ENCODE measurements around the gene CETN2. TPM values are rescaled to one million over a fixed set of nuclear protein-coding genes. Genes with fewer than 3 reads are reported as not detected.

The CETN2 gene
- total and polyA plus RNA-seq, 2 donors (not counting 3 experiments of a cell fraction or from before 2014, with no cell fraction given) = 15.4 to 28.2 TPM

GRCh38 chrX:152833378-152833777 is 2.8 kb upstream of the CETN2 start:
- no peak for TF ChIP-seq MAX (IDR thresholded peaks at IDR 0.05; ENCODE audit: insufficient read depth, insufficient read length)
- TF ChIP-seq EZH2 (IDR thresholded peaks at IDR 0.05; ENCODE audit: borderline replicate concordance, low read depth, low read length, severe bottlenecking) = no peak
- TF ChIP-seq POLR2AphosphoS5 (IDR thresholded peaks at IDR 0.05; ENCODE audit: insufficient read depth, low read depth, low read length) = no peak
- no peak for TF ChIP-seq JUN (IDR thresholded peaks at IDR 0.05; ENCODE audit: borderline replicate concordance, insufficient read depth, insufficient read length, low read depth)
- no peak for TF ChIP-seq MYC (IDR thresholded peaks at IDR 0.05; ENCODE audit: low read depth, low read length)
- no peak for TF ChIP-seq CTCF (IDR thresholded peaks at IDR 0.05; ENCODE audit: extremely low read depth in 1 of 2, insufficient read depth in 1 of 2, low read depth in 1 of 2, low read length in 2 of 2)
- TF ChIP-seq FOS (IDR thresholded peaks at IDR 0.05; ENCODE audit: borderline replicate concordance, insufficient read depth, low read length) = no peak
- TF ChIP-seq POLR2A (IDR thresholded peaks at IDR 0.05; ENCODE audit: low read depth, low read length) = no peak
- no peak for TF ChIP-seq GATA2 (IDR thresholded peaks at IDR 0.05; ENCODE audit: insufficient read depth, insufficient read length, low read depth, low read length)
- no peaks in the 10 kb centered on the region for H3K9me3 ChIP-seq (replicated peaks; ENCODE audit: control insufficient read depth, insufficient read depth, low read length)
- peaks cover 18% of the 10 kb centered on the region for H3K4me1 ChIP-seq (ENCODE audit: control insufficient read depth, extremely low read depth, insufficient read depth, low read length)
- no peak for FAIRE-seq
- H3K27ac ChIP-seq (ENCODE audit: insufficient read depth, low read depth, low read length) = no peak overlapping the region
- peaks cover 39% of the 10 kb centered on the region for H3K79me2 ChIP-seq (ENCODE audit: control insufficient read depth, insufficient read depth, low read length)
- ChIA-PET POLR2A (no interaction called here), CTCF (no interaction called here)
- H3K9ac ChIP-seq (replicated peaks; ENCODE audit: extremely low read depth, insufficient read depth, low read length) = no peak overlapping the region
- dilution Hi-C loops (cut with MboI; ENCODE audit: extremely low pct_ligation_motif_present, low sequenced_read_pairs) (no loop called here), intact Hi-C loops (cut with micrococcal nuclease) (no loop called here)
- no peak for DNase-seq (ENCODE audit: low read depth, low spot score)
- no peak overlapping the region for H2AFZ ChIP-seq (ENCODE audit: low read depth, low read length)
- H3K36me3 ChIP-seq (ENCODE audit: control insufficient read depth in 2 of 2, extremely low read depth in 1 of 2, insufficient read depth in 2 of 2, low read length in 2 of 2) = no peaks in the 10 kb centered on the region
- no TSS peak for BruUV-seq (replicated peaks)
- H3K27me3 ChIP-seq (ENCODE audit: control insufficient read depth in 2 of 2, insufficient read depth in 2 of 2, low read length in 2 of 2) = no peaks in the 10 kb centered on the region
- no peaks in the 10 kb centered on the region for H3K9me1 ChIP-seq (replicated peaks; ENCODE audit: control insufficient read depth, extremely low read depth, insufficient read depth, low read length)
- H3K4me2 ChIP-seq (ENCODE audit: insufficient read depth, low read length) = no peak overlapping the region
- H3K4me3 ChIP-seq (replicated peaks in 1 of 3; ENCODE audit: insufficient read depth in 1 of 3, low read depth in 1 of 3, low read length in 3 of 3) = no peak overlapping the region
- H4K20me1 ChIP-seq (replicated peaks; ENCODE audit: control insufficient read depth, extremely low read depth, insufficient read depth, low read length) = no peaks in the 10 kb centered on the region
